ENCODE results near the gene SURF2.
A peak's percentile ranks its signal among the peaks of the same experiment; 100 is the strongest.
"Not testable (repeated sequence)": the region's sequence is repeated elsewhere in the genome, so short reads cannot be mapped to it uniquely, and the experiment has no call there.

Gene SURF2

DNA sequence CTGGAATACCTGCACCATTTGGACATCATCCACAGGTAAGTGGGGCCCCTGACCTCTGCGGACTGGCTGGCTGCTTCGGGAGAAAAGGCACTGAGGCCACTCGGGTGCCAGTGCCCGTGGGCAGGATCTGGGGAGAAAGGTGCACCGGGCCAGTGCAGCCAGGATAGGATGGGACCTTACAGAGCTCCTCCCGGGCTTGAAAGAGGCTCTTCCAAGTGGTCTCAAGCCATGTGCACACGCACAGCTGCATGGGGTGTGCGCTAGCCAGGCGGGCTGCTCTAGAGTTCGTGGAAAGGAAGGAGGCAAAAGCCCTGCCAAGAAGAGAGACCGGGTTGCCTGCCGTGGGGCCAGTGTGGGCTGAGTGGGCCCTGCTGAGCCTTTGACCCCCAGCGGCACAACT lies 33.2 kb downstream of the SURF2 start:
- TF ChIP-seq, protein P1, sequence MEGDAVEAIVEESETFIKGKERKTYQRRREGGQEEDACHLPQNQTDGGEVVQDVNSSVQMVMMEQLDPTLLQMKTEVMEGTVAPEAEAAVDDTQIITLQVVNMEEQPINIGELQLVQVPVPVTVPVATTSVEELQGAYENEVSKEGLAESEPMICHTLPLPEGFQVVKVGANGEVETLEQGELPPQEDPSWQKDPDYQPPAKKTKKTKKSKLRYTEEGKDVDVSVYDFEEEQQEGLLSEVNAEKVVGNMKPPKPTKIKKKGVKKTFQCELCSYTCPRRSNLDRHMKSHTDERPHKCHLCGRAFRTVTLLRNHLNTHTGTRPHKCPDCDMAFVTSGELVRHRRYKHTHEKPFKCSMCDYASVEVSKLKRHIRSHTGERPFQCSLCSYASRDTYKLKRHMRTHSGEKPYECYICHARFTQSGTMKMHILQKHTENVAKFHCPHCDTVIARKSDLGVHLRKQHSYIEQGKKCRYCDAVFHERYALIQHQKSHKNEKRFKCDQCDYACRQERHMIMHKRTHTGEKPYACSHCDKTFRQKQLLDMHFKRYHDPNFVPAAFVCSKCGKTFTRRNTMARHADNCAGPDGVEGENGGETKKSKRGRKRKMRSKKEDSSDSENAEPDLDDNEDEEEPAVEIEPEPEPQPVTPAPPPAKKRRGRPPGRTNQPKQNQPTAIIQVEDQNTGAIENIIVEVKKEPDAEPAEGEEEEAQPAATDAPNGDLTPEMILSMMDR (conservative IDR thresholded peaks at IDR 0.05) = no peak

DNA sequence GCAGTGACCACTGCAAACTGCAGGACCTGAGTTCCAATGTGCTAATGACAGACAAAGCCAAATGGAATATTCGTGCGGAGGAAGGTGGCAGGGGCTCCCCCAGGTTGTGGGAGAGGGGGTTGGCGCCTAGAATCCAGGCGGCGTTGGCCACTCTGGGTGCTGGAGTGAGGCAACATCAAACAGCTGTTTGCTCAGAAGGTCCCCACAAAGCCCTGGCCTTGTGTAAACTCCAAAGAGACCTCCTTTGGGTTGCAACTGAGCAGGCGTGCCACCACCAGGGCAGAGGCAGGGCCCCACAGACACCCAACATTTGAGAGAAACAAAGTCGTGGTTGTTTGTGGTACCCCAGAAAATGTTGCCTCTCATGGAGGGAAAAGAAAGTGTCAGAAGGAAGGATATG lies 34.4 kb downstream of the SURF2 start:
- TF ChIP-seq, protein P1 (conservative IDR thresholded peaks at IDR 0.05) = no peak
- H3K27ac ChIP-seq = no peak overlapping the region

More for the DNA sequence above, 33.2 kb downstream of the SURF2 start:
- no peak overlapping the region for H3K27ac ChIP-seq

DNA sequence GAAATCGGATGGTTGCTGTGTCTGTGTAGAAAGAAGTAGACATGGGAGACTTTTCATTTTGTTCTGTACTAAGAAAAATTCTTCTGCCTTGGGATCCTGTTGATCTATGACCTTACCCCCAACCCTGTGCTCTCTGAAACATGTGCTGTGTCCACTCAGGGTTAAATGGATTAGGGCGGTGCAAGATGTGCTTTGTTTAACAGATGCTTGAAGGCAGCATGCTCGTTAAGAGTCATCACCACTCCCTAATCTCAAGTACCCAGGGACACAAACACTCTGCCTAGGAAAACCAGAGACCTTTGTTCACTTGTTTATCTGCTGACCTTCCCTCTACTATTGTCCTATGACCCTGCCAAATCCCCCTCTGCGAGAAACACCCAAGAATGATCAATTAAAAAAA lies 35.1 kb downstream of the SURF2 start:
- H3K27ac ChIP-seq = not testable (repeated sequence)

DNA sequence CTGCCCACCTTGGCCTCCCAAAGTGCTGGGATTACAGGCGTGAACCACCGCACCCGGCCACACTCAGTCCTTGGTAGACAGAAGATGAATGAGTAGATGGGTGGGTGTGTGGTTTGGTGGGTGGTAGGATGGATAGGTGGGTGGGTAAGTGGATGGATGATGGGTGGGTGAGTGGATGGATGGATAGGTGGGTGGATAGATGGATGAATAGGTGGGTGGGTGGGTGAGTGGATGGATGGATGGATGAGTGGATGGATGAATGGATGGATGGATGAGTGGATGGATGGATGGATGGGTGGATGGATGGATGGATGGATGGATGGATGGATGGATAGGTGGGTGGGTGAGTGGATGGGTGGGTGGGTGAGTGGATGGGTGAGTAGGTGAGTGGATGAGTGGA lies 36.0 kb downstream of the SURF2 start:
- H3K27ac ChIP-seq = not testable (repeated sequence)

DNA sequence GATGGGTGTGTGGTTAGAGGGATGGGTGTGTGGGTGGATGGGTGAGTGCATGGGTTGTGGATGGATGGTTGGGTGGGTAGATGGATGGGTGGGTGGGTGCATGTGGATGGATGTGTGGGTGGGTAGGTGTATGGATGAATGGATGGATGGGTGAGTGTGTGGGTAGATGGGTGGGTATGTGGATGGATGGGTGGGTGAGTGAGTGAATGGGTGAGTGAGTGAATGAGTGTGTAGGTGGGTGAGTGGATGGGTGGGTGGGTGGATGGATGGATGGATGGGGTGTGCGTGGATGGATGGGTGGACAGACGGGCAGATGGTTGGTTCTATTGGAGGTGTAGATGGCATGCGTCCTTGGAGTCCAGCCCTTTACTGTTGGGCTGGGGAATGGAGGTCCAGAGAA lies 37.0 kb downstream of the SURF2 start:
- H3K27ac ChIP-seq = no peak overlapping the region
- TF ChIP-seq, protein P1 (conservative IDR thresholded peaks at IDR 0.05) = no peak

DNA sequence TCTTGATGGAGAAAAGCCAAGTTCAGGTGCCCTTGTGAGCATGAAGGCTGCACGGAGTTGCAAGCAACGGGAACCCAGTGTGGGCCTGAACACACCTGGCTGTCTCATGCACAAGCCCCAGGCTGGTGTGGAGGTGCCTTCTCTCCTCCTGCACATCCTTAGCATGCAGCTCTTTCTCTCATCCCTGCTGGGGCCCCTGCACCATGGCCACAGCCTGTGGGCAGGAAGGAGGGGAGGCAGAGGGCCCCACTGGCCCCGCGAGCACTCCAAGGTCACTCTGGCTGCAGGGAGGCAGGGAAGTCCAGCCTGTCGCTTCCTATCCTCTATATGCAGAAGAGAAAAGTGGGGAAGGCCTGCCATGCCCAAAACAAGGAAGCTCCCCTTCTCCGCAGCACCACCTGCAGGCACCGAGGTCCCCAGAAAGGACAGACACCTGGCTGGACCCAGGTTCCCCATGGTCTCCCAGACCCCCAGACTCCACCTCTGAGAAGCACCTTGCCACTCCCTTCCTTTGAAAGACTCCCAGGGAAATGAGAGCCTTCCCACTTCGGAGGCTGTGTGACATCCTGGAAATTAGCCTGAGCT lies 38.4 kb downstream of the SURF2 start:
- TF ChIP-seq, protein P1 (conservative IDR thresholded peaks at IDR 0.05) = no peak
- no peak overlapping the region for H3K27ac ChIP-seq

DNA sequence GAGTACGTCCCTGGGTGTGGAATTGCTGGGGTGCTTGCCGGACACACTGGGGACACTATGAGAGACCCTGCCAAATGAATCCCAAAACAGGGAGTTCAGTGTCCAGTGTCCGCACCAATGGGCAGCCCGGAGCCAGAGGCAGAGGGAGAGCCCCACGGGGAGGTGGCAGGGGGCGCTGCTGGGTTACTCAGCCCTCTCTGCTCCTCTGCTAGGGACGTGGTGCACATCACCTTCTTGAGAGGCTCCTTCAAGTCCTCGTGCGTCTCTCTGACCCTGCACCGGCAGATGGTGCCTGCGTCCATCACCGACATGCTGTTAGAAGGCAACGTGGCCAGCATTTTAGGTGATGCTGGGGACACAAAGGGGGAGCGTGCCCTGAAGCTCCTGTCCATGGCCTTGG lies 40.6 kb downstream of the SURF2 start:
- TF ChIP-seq, protein P1 (conservative IDR thresholded peaks at IDR 0.05) = peak; percentile 45; the same call in 1 of the 2 replicates
- no peak overlapping the region for H3K27ac ChIP-seq

DNA sequence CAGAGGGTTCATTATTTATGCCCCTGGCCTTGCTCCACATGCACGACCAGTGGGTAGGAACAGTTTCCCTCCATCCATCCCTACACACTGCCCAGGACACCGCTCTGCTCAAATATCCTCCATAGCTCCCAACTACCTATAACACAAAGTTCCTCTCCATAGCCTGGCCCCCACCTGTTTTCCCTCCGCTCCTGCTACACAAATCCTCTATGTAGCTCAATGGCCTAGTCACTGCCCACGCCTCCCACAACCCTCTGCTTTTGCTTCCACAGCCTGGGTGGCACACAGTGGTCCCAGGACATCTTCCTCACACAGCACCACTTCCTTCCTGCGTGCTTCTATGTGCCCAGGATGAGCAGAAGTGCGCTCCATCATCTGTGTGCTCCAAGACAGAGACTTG lies 41.0 kb downstream of the SURF2 start:
- H3K27ac ChIP-seq = no peak overlapping the region
- TF ChIP-seq, protein P1 (conservative IDR thresholded peaks at IDR 0.05) = no peak

DNA sequence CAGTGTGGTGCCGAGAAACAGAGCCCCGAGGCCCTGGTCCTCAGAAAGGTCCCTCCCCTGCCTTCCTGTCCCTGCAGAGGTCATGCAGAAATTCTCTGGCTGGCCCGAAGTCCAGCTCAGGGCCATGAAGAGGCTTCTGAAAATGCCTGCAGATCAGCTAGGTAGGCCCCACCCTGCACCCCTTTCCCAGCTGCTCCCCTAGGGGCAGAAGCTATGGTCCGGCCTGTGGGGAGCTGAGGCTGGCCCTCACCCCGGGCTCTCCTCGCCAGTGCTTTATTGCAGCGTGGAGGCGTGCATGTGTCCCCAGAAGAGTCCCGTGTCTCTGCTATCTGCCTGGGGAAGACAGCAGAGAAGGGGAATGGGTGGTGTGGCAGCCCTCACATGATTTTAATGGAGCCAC lies 41.5 kb downstream of the SURF2 start:
- no peak overlapping the region for H3K27ac ChIP-seq
- TF ChIP-seq, protein P1 (conservative IDR thresholded peaks at IDR 0.05) = no peak

Data from VCaP (cell line).